NCI-H345 (cell line): ENCODE data around the gene APOL4.
"Not testable (repeated sequence)": the region's sequence is repeated elsewhere in the genome, so short reads cannot be mapped to it uniquely, and the experiment has no call there.

Source experiments
- DNase-seq: peaks from one replicate; lab custom pipeline; 2025; lab: John Stamatoyannopoulos, UW

APOL4 gene

GRCh38 chr22:36183446-36183845 lies 18.2 kb downstream of the APOL4 start:
- no peak for DNase-seq

GRCh38 chr22:36182857-36183256 lies 18.8 kb downstream of the APOL4 start:
- DNase-seq, result no peak

- no peak for DNase-seq
Measured at GRCh38 chr22:36182056-36182455, 19.6 kb downstream of the APOL4 start.

DNA sequence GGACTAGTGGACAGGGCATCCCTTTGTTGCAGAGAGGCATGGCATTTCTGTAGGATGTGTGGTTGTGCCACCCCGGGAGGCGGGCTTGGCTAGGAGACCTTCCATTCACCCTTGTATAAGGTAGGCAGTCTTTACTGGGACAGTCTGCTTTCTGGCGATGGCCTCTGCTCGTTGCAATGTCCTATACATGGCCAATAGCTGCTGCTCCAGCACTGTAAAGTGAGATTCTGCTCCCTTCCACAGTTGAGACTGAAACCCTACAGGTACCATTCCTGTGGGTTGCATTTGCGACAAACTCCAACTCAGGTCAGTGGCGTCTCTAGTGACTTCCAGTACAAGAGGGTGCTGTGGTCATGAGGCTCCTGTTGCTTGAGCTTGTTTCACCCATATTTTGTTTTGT lies 20.7 kb downstream of the APOL4 start:
- DNase-seq, result no peak

DNA sequence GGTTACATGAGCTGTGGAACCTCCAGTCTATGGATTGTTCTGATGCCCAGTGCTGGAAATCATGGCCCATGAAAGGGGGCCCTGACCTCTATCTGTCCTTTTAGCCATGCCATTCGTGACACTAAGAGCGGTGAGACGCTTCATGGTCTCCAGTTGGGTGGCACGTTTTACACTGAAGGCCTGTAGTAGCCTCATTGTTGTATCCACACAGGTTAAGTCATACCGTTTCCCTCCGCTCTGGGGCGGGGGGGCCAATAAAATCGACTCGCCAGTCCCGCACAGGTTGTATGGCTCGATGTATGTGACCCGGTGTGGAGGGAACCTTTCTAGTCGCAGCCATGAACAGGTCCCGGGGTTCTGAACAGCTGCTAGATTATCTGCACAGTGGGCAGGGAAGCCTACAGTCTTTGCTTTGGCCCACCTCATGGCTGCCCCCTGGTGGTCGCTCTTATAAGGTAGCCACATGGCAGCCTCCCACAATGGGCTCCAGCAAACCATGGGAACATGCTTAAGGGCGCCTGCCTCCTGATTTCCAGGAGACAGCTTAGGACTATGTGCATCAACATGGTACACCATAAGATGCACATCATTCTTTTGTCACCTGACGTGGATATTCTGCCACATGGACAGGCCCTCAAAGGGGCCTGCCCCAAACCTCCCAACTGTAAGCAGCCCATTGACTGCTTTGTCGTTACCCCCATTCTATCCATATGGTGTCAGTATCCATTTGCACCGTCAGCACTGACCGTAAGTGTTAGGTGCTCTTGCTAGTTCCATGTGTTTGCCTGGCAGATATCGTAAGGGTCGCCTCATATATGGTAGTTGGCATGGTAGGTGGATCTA lies 21.4 kb downstream of the APOL4 start:
- no peak for DNase-seq

GRCh38 chr22:36177160-36177559 lies 24.4 kb downstream of the APOL4 start:
- no peak for DNase-seq

GRCh38 chr22:36175892-36176291 lies 25.7 kb downstream of the APOL4 start:
- no peak for DNase-seq

GRCh38 chr22:36171941-36172340 lies 29.7 kb downstream of the APOL4 start:
- no peak for DNase-seq

- DNase-seq, result no peak
Measured at GRCh38 chr22:36166518-36167220, 34.9 kb downstream of the APOL4 start.

DNA sequence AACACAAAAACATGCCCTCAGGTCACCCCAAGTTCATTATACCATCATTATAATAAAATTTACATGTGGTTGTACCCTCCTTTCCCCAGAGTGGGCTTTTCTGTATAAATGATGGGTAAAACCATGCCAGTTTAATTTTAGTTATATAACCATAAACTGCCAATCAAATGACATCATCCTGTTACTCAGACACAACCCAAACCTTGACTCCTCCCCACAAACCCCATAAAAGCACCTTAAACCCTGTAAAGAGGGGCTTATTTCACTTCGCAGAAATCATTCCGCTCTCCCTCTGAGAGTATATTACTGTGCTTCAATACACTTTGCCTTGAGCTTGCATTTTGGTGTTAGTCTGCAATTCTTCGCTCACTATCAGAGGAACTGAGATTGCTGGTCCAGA lies 35.5 kb downstream of the APOL4 start:
- no peak for DNase-seq

GRCh38 chr22:36165141-36165540 lies 36.5 kb downstream of the APOL4 start:
- no peak for DNase-seq

- no peak for DNase-seq
Measured at GRCh38 chr22:36164621-36165020, 37.0 kb downstream of the APOL4 start.

DNA sequence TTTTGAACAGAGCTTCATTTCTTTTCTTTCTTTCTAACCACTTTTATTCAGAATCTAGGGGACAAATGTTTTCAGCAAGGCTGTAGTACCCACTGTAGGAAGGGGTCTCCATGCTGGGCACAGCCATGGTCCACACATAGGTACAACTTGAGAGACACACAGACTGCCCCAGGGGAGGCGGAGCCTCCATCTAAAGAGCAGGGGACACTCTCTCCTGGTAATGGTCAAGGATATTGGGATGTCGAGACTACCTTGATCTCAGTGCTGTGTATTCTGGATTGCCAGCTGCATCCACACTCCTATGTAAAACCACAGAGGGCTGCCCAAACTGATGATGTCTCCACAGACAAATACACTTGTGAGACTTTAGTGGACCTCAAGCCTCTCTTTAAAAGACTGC lies 38.1 kb downstream of the APOL4 start:
- DNase-seq, result no peak

DNA sequence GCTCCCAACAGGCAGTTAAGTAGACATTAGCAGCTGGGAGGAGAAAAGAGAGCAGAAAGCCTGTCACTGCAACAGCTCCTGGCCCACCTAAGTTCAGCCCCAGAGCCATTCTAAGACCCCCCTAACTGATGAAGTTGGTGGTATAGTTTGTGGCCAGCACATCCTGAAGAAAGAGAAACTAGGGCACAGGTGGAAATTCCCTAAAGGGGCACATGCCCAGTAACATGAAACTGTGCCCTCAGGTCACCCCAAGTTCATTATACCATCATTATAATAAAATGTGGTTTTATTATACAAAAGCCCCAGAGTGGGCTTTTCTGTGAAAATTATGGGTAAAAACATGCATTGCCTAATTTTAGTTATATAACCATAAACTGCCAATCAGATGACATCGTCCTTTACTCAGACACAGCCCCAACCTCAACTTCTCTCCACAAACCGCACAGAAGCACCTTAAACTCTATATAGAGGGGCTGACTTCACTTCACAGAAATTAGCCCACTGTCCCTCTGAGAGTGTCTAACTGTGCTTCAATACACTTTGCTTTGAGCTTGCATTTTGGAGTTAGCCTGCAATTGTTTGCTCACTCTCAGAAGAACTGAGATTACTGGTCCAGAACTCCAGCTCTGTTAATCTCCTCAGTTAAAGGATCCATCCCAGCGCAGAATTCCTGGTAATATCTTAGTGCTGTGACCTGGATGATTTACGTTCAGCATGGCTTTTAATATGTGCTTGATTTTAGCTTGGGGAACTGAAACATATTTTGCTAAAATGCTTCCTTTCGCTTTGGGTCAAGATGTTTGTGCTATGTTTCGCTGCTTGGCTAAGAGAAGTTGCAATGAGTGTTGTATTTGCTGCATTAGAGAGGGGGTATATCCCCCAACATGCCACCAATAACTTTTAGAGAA lies 39.2 kb downstream of the APOL4 start:
- DNase-seq, result no peak

- DNase-seq, result not testable (repeated sequence)
Measured at GRCh38 chr22:36161793-36162126, 39.8 kb downstream of the APOL4 start.

- no peak for DNase-seq
Measured at GRCh38 chr22:36160499-36160942, 41.1 kb downstream of the APOL4 start, which contains the start of gene APOL3. APOL3 (minus strand) TSS chr22:36160755; CDS start chr22:36149055, 11,700 bp downstream.

DNA sequence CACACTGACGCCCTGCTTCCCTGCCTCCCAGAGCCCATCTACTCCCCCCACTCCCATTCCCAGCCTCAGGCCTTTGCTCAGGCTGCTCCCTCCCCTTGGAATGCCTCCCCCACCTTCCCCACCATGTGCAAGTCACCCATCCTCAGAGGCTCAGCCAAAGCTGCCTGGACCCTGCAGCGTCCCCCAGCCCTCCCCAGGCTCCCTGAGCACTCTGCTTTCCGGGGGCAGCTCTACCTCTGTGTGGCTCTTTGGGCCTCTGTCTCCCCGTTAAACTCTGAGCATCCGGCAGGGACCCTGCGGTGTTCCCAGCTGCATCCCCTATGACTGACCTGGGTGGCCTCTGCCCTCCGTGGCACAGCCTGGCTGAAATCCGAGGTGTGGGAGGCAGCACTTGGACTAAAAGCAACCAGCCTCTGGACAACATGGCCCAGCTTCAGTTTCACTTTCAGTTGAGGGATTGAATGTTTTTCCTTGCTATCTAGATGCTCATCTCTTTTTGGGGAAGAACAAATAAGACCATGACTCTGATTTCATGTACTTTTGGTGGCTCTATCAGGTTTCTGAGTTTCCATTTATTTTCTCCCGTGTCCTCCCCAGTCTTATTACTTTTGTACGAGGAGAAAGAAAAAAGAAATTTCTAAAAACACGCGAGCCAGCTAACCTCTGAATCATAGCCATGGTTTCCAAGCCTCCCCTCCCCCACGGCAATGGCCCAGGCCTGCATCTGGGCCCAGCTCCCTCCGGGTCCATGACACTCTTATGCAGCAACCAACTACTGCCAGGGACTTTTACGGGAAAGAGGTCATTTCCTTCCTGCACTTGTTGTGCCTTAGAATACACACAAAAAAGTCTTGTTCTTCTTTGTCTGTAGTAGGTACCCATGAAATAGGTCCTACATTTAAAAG lies 44.8 kb downstream of the APOL4 start:
- DNase-seq, result no peak

DNA sequence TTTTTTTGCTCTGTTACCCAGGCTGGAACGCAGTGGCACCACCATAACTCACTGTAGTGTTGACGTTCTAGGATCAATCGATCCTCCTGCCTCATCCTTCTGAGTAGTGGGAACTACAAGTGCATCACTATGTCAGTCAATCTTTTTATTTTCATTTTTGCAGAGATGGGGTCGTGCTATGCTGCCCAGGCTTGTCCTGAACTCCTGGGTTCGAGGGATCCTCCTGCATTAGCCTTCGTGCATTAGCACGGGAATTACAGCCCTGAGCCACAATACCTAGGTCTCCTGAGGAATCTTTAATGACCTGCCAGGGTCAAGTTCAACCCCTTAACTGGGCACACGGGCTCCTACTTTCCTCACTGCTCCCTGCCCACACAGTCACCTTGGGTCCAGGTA lies 45.5 kb downstream of the APOL4 start:
- no peak for DNase-seq

GRCh38 chr22:36155702-36156101 lies 45.9 kb downstream of the APOL4 start:
- no peak for DNase-seq

- no peak for DNase-seq
Measured at GRCh38 chr22:36154423-36154945, 47.1 kb downstream of the APOL4 start.
